ENCODE measurements around the gene TMIGD1.

TMIGD1 gene

GRCh38 chr17:30300818-30301217, 33.0 kb downstream of the TMIGD1 start:
- no peak for DNase-seq (ENCODE audit: low read depth in 1 of 2, low spot score in 1 of 2)
- Histone ChIP-seq H3K4me3 (replicated peaks; ENCODE audit: insufficient read depth, low read length) (no peak overlapping the region), H3K27me3 (ENCODE audit: insufficient read depth, poor library complexity, severe bottlenecking) (no peaks in the 10 kb centered on the region), H3K27ac (replicated peaks) (no peak overlapping the region)
- no peak for TF ChIP-seq GABPA (IDR thresholded peaks at IDR 0.05; ENCODE audit: low read depth)
- TF ChIP-seq CTCF (IDR thresholded peaks at IDR 0.05; ENCODE audit: insufficient read depth, low read length) = no peak
- peak; percentile 95 for TF ChIP-seq SPI1 (IDR thresholded peaks at IDR 0.05; ENCODE audit: borderline replicate concordance, low read depth)

- DNase-seq (ENCODE audit: low read depth in 1 of 2, low spot score in 1 of 2) = no peak
- H3K27me3 ChIP-seq (ENCODE audit: insufficient read depth, poor library complexity, severe bottlenecking) = no peaks in the 10 kb centered on the region
- H3K27ac ChIP-seq (replicated peaks) = no peak overlapping the region
- TF ChIP-seq GABPA (IDR thresholded peaks at IDR 0.05; ENCODE audit: low read depth) = no peak
- H3K4me3 ChIP-seq (replicated peaks; ENCODE audit: insufficient read depth, low read length) = no peak overlapping the region
Measured at GRCh38 chr17:30299000-30299399, 34.9 kb downstream of the TMIGD1 start.

GRCh38 chr17:30297715-30298114, 36.1 kb downstream of the TMIGD1 start:
- H3K27ac ChIP-seq (replicated peaks) = no peak overlapping the region
- H3K4me3 ChIP-seq (replicated peaks; ENCODE audit: insufficient read depth, low read length) = no peak overlapping the region
- no peaks in the 10 kb centered on the region for H3K27me3 ChIP-seq (ENCODE audit: insufficient read depth, poor library complexity, severe bottlenecking)
- peak in 1 of 2 experiments; percentile 18 for DNase-seq (ENCODE audit: low read depth in 1 of 2, low spot score in 1 of 2)
- TF ChIP-seq POLR2AphosphoS5 (IDR thresholded peaks at IDR 0.05; ENCODE audit: low read depth) (no peak), CTCF (IDR thresholded peaks at IDR 0.05; ENCODE audit: insufficient read depth, low read length) (no peak), GABPA (IDR thresholded peaks at IDR 0.05; ENCODE audit: low read depth) (no peak), REST (IDR thresholded peaks at IDR 0.05; ENCODE audit: insufficient replicate concordance, low read depth) (no peak), SPI1 (IDR thresholded peaks at IDR 0.05; ENCODE audit: borderline replicate concordance, low read depth) (no peak)

- TF ChIP-seq SPI1 (IDR thresholded peaks at IDR 0.05; ENCODE audit: borderline replicate concordance, low read depth) (no peak), POLR2AphosphoS5 (IDR thresholded peaks at IDR 0.05; ENCODE audit: low read depth) (no peak), CTCF (IDR thresholded peaks at IDR 0.05; ENCODE audit: insufficient read depth, low read length) (no peak), GABPA (IDR thresholded peaks at IDR 0.05; ENCODE audit: low read depth) (no peak), REST (IDR thresholded peaks at IDR 0.05; ENCODE audit: insufficient replicate concordance, low read depth) (no peak)
- H3K27me3 ChIP-seq (ENCODE audit: insufficient read depth, poor library complexity, severe bottlenecking) = no peaks in the 10 kb centered on the region
- H3K4me3 ChIP-seq (replicated peaks; ENCODE audit: insufficient read depth, low read length) = no peak overlapping the region
- no peak overlapping the region for H3K27ac ChIP-seq (replicated peaks)
- no peak for DNase-seq (ENCODE audit: low read depth in 1 of 2, low spot score in 1 of 2)
Measured at GRCh38 chr17:30296499-30297080, 37.3 kb downstream of the TMIGD1 start.
